Liver (tissue), 9 donors: ENCODE measurements around the gene MYO7B. TPM values are rescaled to one million over a fixed set of nuclear protein-coding genes. Genes with fewer than 3 reads are reported as not detected.

Experiments
- DNase-seq: peaks from one replicate; pipeline ENCODE4 v3.0.0-alpha.2; 2017; ENCODE audit warnings: low spot score
- H3K27ac ChIP-seq, 2 donors: one replicate each; pipeline ENCODE4 v1.7.0; 2013; ENCODE audit warnings: inconsistent platforms in 2 of 2, low read length in 2 of 2, control low read depth in 1 of 2, low read depth in 1 of 2, mild to moderate bottlenecking in 1 of 2
- H3K27me3 ChIP-seq, 4 donors: one replicate each; pipeline versions ENCODE4 v1.6.1 to v1.7.0; 2013; ENCODE audit warnings: low read length in 3 of 4, inconsistent platforms in 1 of 4, mild to moderate bottlenecking in 1 of 4, moderate library complexity in 1 of 4; ENCODE audit not compliant: control insufficient read depth in 4 of 4, insufficient read depth in 4 of 4
- H3K36me3 ChIP-seq, 4 donors: one replicate each; pipeline versions ENCODE4 v1.6.1 to v1.7.0; 2013; ENCODE audit warnings: low read length in 3 of 4, mild to moderate bottlenecking in 3 of 4, low read depth in 1 of 4, moderate library complexity in 1 of 4; ENCODE audit not compliant: control insufficient read depth in 4 of 4, insufficient read depth in 3 of 4
- H3K4me1 ChIP-seq, 4 donors: one replicate each; pipeline versions ENCODE4 v1.6.1 to v1.7.0; 2013; ENCODE audit warnings: low read length in 3 of 4, mild to moderate bottlenecking in 3 of 4, moderate library complexity in 1 of 4; ENCODE audit not compliant: control insufficient read depth in 4 of 4, insufficient read depth in 4 of 4
- H3K4me3 ChIP-seq, 3 donors: one replicate each; pipeline versions ENCODE4 v1.6.1 to v1.7.0; 2013; ENCODE audit warnings: low read length in 3 of 3, control low read depth in 1 of 3, low read depth in 1 of 3, mild to moderate bottlenecking in 1 of 3
- H3K9ac ChIP-seq, 2 donors: one replicate each; pipeline ENCODE4 v1.7.0; 2013; ENCODE audit warnings: low read length in 2 of 2, mild to moderate bottlenecking in 2 of 2, moderate library complexity in 2 of 2, control low read depth in 1 of 2, low read depth in 1 of 2
- H3K9me3 ChIP-seq, 4 donors: one replicate each; pipeline versions ENCODE4 v1.6.1 to v1.7.0; 2013; ENCODE audit warnings: low read length in 3 of 4; ENCODE audit not compliant: control insufficient read depth in 4 of 4
- CTCF ChIP-seq: fragments of 150-350 bp; IDR thresholded peaks from 2 replicates; pipeline ENCODE4 v1.5.1; 2017; ENCODE audit warnings: improper control_type of control experiment, low read depth, low read length; ENCODE audit not compliant: missing input control
- EGR1 ChIP-seq, 2 donors: IDR thresholded peaks; 2 replicates each; pipeline ENCODE4 v1.6.1; 2016 to 2018; ENCODE audit warnings: antibody characterized with exemption in 2 of 2, low read depth in 2 of 2
- HNF4A ChIP-seq, 2 donors: conservative IDR thresholded peaks; 2 replicates each; pipeline ENCODE4 v1.6.1; 2016; ENCODE audit warnings: antibody characterized with exemption in 2 of 2, mild to moderate bottlenecking in 2 of 2
- JUND ChIP-seq, 2 donors: IDR thresholded peaks; 2 replicates each; pipeline ENCODE4 v1.6.1; 2016; ENCODE audit warnings: antibody characterized with exemption in 2 of 2
- MAX ChIP-seq: IDR thresholded peaks from 2 replicates; pipeline ENCODE4 v1.6.1; 2016; ENCODE audit warnings: antibody characterized with exemption
- RXRA ChIP-seq, 2 donors: IDR thresholded peaks; 2 replicates each; pipeline ENCODE4 v1.6.1; 2017 to 2018; ENCODE audit warnings: antibody characterized with exemption in 2 of 2, mild to moderate bottlenecking in 1 of 2
- TAF1 ChIP-seq: conservative IDR thresholded peaks from 2 replicates; pipeline ENCODE4 v1.6.1; 2016; ENCODE audit warnings: antibody characterized with exemption, mild to moderate bottlenecking
- YY1 ChIP-seq: IDR thresholded peaks from 2 replicates; pipeline ENCODE4 v1.6.1; 2016; ENCODE audit warnings: antibody characterized with exemption, mild to moderate bottlenecking
- ZBTB33 ChIP-seq: IDR thresholded peaks from 2 replicates; pipeline ENCODE4 v1.6.1; 2016; ENCODE audit warnings: antibody characterized with exemption
- WGBS: extraction: QIAGEN DNeasy Blood & Tissue Kit; methylation state at CpG from one replicate; pipeline ENCODE4 v1.1.7; 2013; 5-methylcytosine and 5-hydroxymethylcytosine counted together
- polyA plus RNA-seq, 2 donors: library from polyadenylated mRNA; stranded (reverse) in 1 of 2; unstranded in 1 of 2; fragments of 200-250 nt in 1 of 2; fragments of >200 nt in 1 of 2; fragmentation: Nextera tagmentation in 1 of 2; extraction: Ambion mirVana in 1 of 2; gene quantifications; one replicate each; pipeline versions ENCODE4 v1.2.1 to v1.2.3, GENCODE V29; 2013 to 2015
- total RNA-seq, 2 donors: library from RNA; depleted of rRNA; stranded (reverse); fragments of >200 nt; gene quantifications; one replicate each; pipeline ENCODE4 v1.2.3, GENCODE V29; 2014
- TF ChIP-seq, protein P1 (sequence below): IDR thresholded peaks from 2 replicates; pipeline ENCODE4 v1.6.1; 2016; ENCODE audit warnings: antibody characterized with exemption, mild to moderate bottlenecking
- donor health status: healthy.
- donor health status: healthy.
- donor health status: healthy.
- donor health status: healthy.
- donor health status: healthy.

The MYO7B gene
- total and polyA plus RNA-seq, 4 donors: 0.15 to 1.1 (median 0.64) TPM

GRCh38 chr2:127589358-127589757, 53.9 kb downstream of the MYO7B start:
- Histone ChIP-seq H3K9me3 (no peaks in the 10 kb centered on the region), H3K4me1 (no peaks in the 10 kb centered on the region), H3K9ac (no peak overlapping the region), H3K27ac (no peak overlapping the region), H3K36me3 (no peaks in the 10 kb centered on the region), H3K27me3 (no peaks in the 10 kb centered on the region), H3K4me3 (no peak overlapping the region)
- WGBS: 91% methylated on average over 3 of the region's 3 CpGs
- DNase-seq: no peak
- TF ChIP-seq CTCF (no peak), JUND (IDR thresholded peaks at IDR 0.05) (no peak), TAF1 (no peak), MAX (no peak), ZBTB33 (no peak), HNF4A (conservative IDR thresholded peaks at IDR 0.05) (no peak), YY1 (no peak), RXRA (IDR thresholded peaks at IDR 0.05) (no peak)

- no peak for DNase-seq
- Histone ChIP-seq H3K27me3 (no peaks in the 10 kb centered on the region), H3K9ac (no peak overlapping the region), H3K9me3 (no peaks in the 10 kb centered on the region), H3K36me3 (no peaks in the 10 kb centered on the region), H3K4me3 (no peak overlapping the region), H3K4me1 (no peaks in the 10 kb centered on the region), H3K27ac (no peak overlapping the region)
- WGBS: 94% methylated on average over 5 of the region's 5 CpGs
- TF ChIP-seq, protein P1, sequence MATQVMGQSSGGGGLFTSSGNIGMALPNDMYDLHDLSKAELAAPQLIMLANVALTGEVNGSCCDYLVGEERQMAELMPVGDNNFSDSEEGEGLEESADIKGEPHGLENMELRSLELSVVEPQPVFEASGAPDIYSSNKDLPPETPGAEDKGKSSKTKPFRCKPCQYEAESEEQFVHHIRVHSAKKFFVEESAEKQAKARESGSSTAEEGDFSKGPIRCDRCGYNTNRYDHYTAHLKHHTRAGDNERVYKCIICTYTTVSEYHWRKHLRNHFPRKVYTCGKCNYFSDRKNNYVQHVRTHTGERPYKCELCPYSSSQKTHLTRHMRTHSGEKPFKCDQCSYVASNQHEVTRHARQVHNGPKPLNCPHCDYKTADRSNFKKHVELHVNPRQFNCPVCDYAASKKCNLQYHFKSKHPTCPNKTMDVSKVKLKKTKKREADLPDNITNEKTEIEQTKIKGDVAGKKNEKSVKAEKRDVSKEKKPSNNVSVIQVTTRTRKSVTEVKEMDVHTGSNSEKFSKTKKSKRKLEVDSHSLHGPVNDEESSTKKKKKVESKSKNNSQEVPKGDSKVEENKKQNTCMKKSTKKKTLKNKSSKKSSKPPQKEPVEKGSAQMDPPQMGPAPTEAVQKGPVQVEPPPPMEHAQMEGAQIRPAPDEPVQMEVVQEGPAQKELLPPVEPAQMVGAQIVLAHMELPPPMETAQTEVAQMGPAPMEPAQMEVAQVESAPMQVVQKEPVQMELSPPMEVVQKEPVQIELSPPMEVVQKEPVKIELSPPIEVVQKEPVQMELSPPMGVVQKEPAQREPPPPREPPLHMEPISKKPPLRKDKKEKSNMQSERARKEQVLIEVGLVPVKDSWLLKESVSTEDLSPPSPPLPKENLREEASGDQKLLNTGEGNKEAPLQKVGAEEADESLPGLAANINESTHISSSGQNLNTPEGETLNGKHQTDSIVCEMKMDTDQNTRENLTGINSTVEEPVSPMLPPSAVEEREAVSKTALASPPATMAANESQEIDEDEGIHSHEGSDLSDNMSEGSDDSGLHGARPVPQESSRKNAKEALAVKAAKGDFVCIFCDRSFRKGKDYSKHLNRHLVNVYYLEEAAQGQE: no peak
- no peak for TF ChIP-seq EGR1 (IDR thresholded peaks at IDR 0.05; ENCODE audit: low read depth in 2 of 2)
These were observed 54.4 kb downstream of the MYO7B start for GRCh38 chr2:127589841-127590240.
